K562 (cell line): ENCODE results near the gene ERP44. TPM values are rescaled to one million over a fixed set of nuclear protein-coding genes. Genes with fewer than 3 reads are reported as not detected.

Source experiments
- ATAC-seq: fragments of 200-7000 bp; cut with Tn5 transposase; 3 replicates; pipeline ENCODE4 v1.9.1; 2020; ENCODE audit warnings: moderate library complexity
- BruUV-seq: library from RNA; stranded (reverse); fragments of 400-500 nt; replicated peaks from 2 replicates; lab custom pipeline; 2021; lab: Mats Ljungman, UMichigan
- CTCF ChIA-PET: fragments of 300-600 bp; formaldehyde crosslinking; extraction: SDS; loops from one replicate; lab custom pipeline; 2021; ENCODE audit warnings: low intra/inter-chr PET ratio; lab: Yijun Ruan, JAX
- POLR2A ChIA-PET: fragments of 300-600, 350-650 bp; sonication (Branson Sonifier 250); formaldehyde crosslinking; extraction: SDS; loops from one replicate; lab custom pipeline; 2021; ENCODE audit warnings: antibody characterized with exemption, inconsistent platforms; lab: Yijun Ruan, JAX
- DNase-seq, 4 experiments: peaks; one replicate each; pipeline versions ENCODE4 v3.0.0 to v3.0.0-alpha.2; 2011 to 2018; ENCODE audit warnings: low spot score in 3 of 4, mixed read lengths in 3 of 4; ENCODE audit errors: extremely low read depth in 1 of 4
- FAIRE-seq: peaks from 2 replicates; lab custom pipeline; 2011; peaks lifted over from hg19 to GRCh38; lab: Jason Lieb, UNC
- H2AFZ ChIP-seq: 2 replicates; pipeline ENCODE4 v1.6.0; 2011; ENCODE audit warnings: low read depth, low read length, control low read depth, inconsistent platforms
- H3K27ac ChIP-seq: fragments of 200-600 bp; 3 replicates; pipeline ENCODE4 v1.8.0; 2011; ENCODE audit warnings: low read depth, mild to moderate bottlenecking, control low read depth, inconsistent platforms, low read length, moderate library complexity, mixed read lengths; ENCODE audit errors: extremely low read depth
- H3K27me3 ChIP-seq, 2 experiments: fragments of 300-600 bp in 1 of 2; 2 replicates in 1 of 2; 3 replicates in 1 of 2; pipeline versions ENCODE4 v1.6.0 to v1.8.0; 2011; ENCODE audit warnings: inconsistent platforms in 2 of 2, low read length in 2 of 2, mild to moderate bottlenecking in 1 of 2, mixed read lengths in 1 of 2, moderate library complexity in 1 of 2; ENCODE audit not compliant: control insufficient read depth in 2 of 2, insufficient read depth in 2 of 2
- H3K36me3 ChIP-seq: fragments of 300-600 bp; 3 replicates; pipeline ENCODE4 v1.8.0; 2011; ENCODE audit warnings: mild to moderate bottlenecking, low read length, inconsistent platforms; ENCODE audit not compliant: control insufficient read depth, insufficient read depth
- H3K4me1 ChIP-seq, 2 experiments: fragments of 200-600 bp in 1 of 2; replicated peaks in 1 of 2; 2 replicates in 1 of 2; 3 replicates in 1 of 2; pipeline versions ENCODE4 v1.5.1 to v1.8.0; 2011; ENCODE audit warnings: inconsistent platforms in 2 of 2, low read length in 2 of 2, mild to moderate bottlenecking in 1 of 2, mixed read lengths in 1 of 2, moderate library complexity in 1 of 2; ENCODE audit not compliant: control insufficient read depth in 2 of 2, insufficient read depth in 2 of 2
- H3K4me2 ChIP-seq: 2 replicates; pipeline ENCODE4 v1.6.1; 2011; ENCODE audit warnings: low read length, control low read depth, inconsistent platforms, mixed read lengths; ENCODE audit not compliant: insufficient read depth
- H3K4me3 ChIP-seq: fragments of 200-600 bp; sonication (generic), shearing (Covaris generic); 2 replicates; pipeline ENCODE4 v1.5.1; 2016; ENCODE audit warnings: control low read depth, inconsistent platforms
- H3K79me2 ChIP-seq: fragments of 200-600 bp; 3 replicates; pipeline ENCODE4 v1.8.0; 2011; ENCODE audit warnings: low read length, inconsistent platforms; ENCODE audit not compliant: control insufficient read depth, insufficient read depth
- H3K9ac ChIP-seq, 2 experiments: 2 replicates each; pipeline versions ENCODE4 v1.6.0 to v1.6.1; 2011; ENCODE audit warnings: low read depth in 2 of 2, low read length in 2 of 2, control low read depth in 1 of 2, inconsistent platforms in 1 of 2, mild to moderate bottlenecking in 1 of 2, mixed read lengths in 1 of 2; ENCODE audit not compliant: insufficient read depth in 1 of 2
- H3K9me1 ChIP-seq: one replicate; pipeline ENCODE4 v1.6.0; 2011; ENCODE audit warnings: inconsistent platforms, mild to moderate bottlenecking, low read length, moderate library complexity; ENCODE audit not compliant: control insufficient read depth, insufficient read depth
- H3K9me3 ChIP-seq: replicated peaks from 2 replicates; pipeline ENCODE4 v1.5.1; 2011; ENCODE audit warnings: low read depth, low read length, inconsistent platforms; ENCODE audit not compliant: control insufficient read depth, insufficient read depth
- H4K20me1 ChIP-seq: replicated peaks from 2 replicates; pipeline ENCODE4 v1.6.1; 2011; ENCODE audit warnings: low read length, inconsistent platforms, mixed read lengths; ENCODE audit not compliant: control insufficient read depth, insufficient read depth
- ARID2 ChIP-seq: fragments of 450-650 bp; IDR thresholded peaks from 2 replicates; pipeline ENCODE4 v1.6.1; 2017; ENCODE audit warnings: antibody characterized with exemption, mild to moderate bottlenecking
- CBX1 ChIP-seq: sonication (generic); IDR thresholded peaks from 2 replicates; pipeline ENCODE4 v1.6.1; 2016; ENCODE audit warnings: antibody characterized with exemption, low read depth, mild to moderate bottlenecking
- EP300 ChIP-seq: IDR thresholded peaks from 2 replicates; pipeline ENCODE4 v1.6.1; 2012; ENCODE audit warnings: low read length, improper control_type of control experiment
- ETV6 ChIP-seq, 3 experiments: fragments of 150-350 bp in 1 of 3; sonication (generic) in 1 of 3; formaldehyde crosslinking in 1 of 3; IDR thresholded peaks; 2 replicates each; pipeline versions ENCODE4 v1.6.1 to v1.8.0; 2014 to 2022; ENCODE audit warnings: borderline replicate concordance in 2 of 3, low read depth in 2 of 3, antibody characterized with exemption in 1 of 3, low read length in 1 of 3, mild to moderate bottlenecking in 1 of 3, missing genetic modification reagents in 1 of 3
- EWSR1 ChIP-seq: fragments of 450-650 bp; IDR thresholded peaks from 2 replicates; pipeline ENCODE4 v1.6.1; 2018; ENCODE audit warnings: borderline replicate concordance, mild to moderate bottlenecking, low read depth, moderate library complexity; ENCODE audit not compliant: partially characterized antibody
- HSF4 ChIP-seq: fragments of 250-450 bp; sonication (Bioruptor Pico); IDR thresholded peaks from 2 replicates; pipeline ENCODE4 v2.1.2; 2022; ENCODE audit warnings: mild to moderate bottlenecking, moderate library complexity, borderline replicate concordance
- RNF2 ChIP-seq: sonication (generic); IDR thresholded peaks from 2 replicates; pipeline ENCODE4 v1.6.1; 2016
- SAP30 ChIP-seq: fragments of 200-600 bp; sonication (generic); IDR thresholded peaks from 2 replicates; pipeline ENCODE4 v1.6.1; 2012; ENCODE audit warnings: borderline replicate concordance, low read depth, mild to moderate bottlenecking, moderate library complexity, low read length, control low read depth, inconsistent platforms; ENCODE audit not compliant: insufficient read depth, poor library complexity, severe bottlenecking
- SREBF2 ChIP-seq: sonication (generic); formaldehyde crosslinking; IDR thresholded peaks from 2 replicates; pipeline ENCODE4 v1.4.0; 2020; ENCODE audit warnings: mild to moderate bottlenecking, missing genetic modification reagents
- ZBTB26 ChIP-seq: fragments of 450-650 bp; formaldehyde crosslinking; IDR thresholded peaks from 2 replicates; pipeline ENCODE4 v1.4.0; 2022; ENCODE audit warnings: missing genetic modification characterization
- ZKSCAN3 ChIP-seq: fragments of 250-450 bp; sonication (Bioruptor Pico); IDR thresholded peaks from 2 replicates; pipeline ENCODE4 v1.4.0; 2020
- ZNF445 ChIP-seq: fragments of 250-450 bp; sonication (Bioruptor Pico); IDR thresholded peaks from 2 replicates; pipeline ENCODE4 v1.4.0; 2020; ENCODE audit warnings: low read depth, mild to moderate bottlenecking, moderate library complexity
- ZNF561 ChIP-seq: fragments of 450-650 bp; formaldehyde crosslinking; conservative IDR thresholded peaks from 2 replicates; pipeline ENCODE4 v1.4.0; 2020; ENCODE audit warnings: mild to moderate bottlenecking, moderate library complexity
- ZNF76 ChIP-seq: fragments of 250-450 bp; sonication (Bioruptor Pico); IDR thresholded peaks from 2 replicates; pipeline ENCODE4 v1.4.0; 2020; ENCODE audit warnings: mild to moderate bottlenecking, moderate library complexity, borderline replicate concordance
- WGBS: fragments of 100-300 bp; shearing (Covaris generic); methylation state at CpG from one replicate; pipeline ENCODE4 v1.1.6; 2016; ENCODE audit warnings: low coverage, mixed read lengths; ENCODE audit not compliant: insufficient coverage; ENCODE audit errors: missing lambda C conversion rate; 5-methylcytosine and 5-hydroxymethylcytosine counted together
- in situ Hi-C: fragments of 300-500 bp; cut with MboI; formaldehyde crosslinking; loops from 4 replicates; pipeline ENCODE4 v1.15.0; 2018; ENCODE audit warnings: inconsistent platforms, mixed read lengths
- intact Hi-C: fragments of 100-400 bp; cut with micrococcal nuclease; formaldehyde crosslinking; loops from 2 replicates; pipeline ENCODE4 v1.14.2; 2022
- polyA plus RNA-seq, 8 experiments: library from polyadenylated mRNA; depleted of rRNA in 4 of 8; stranded (reverse) in 5 of 8; unstranded in 3 of 8; fragments of >200 nt; fragmentation: Nextera tagmentation in 2 of 8; fragmentation: Illumina TruSeq in 1 of 8; extraction: Ambion mirVana in 2 of 8; extraction: Trizol in 1 of 8; gene quantifications; 2 replicates each; pipeline versions ENCODE4 v1.2.1 to v1.2.3, GENCODE V29; 2011 to 2014; ENCODE audit warnings: inconsistent platforms in 1 of 8, missing spikeins in 1 of 8
- total RNA-seq, 7 experiments: library from RNA; depleted of rRNA in 6 of 7; stranded (reverse); fragments of >200 nt in 6 of 7; fragmentation: Illumina TruSeq in 2 of 7; extraction: Trizol in 2 of 7; gene quantifications; 2 replicates each; pipeline versions ENCODE4 v1.2.1 to v1.2.3, GENCODE V29; 2011 to 2021; ENCODE audit warnings: low replicate concordance in 1 of 7
- TF ChIP-seq, protein P1 (sequence below): sonication (generic); formaldehyde crosslinking; IDR thresholded peaks from 2 replicates; pipeline ENCODE4 v1.8.0; 2022; ENCODE audit warnings: missing genetic modification reagents, mild to moderate bottlenecking, moderate library complexity, borderline replicate concordance

Gene ERP44
- total and polyA plus RNA-seq, 9 of the 15 experiments (the other 6 are each of a cell fraction or from before 2014, with no cell fraction given), result 9.2 to 23.4 (median 13.6) TPM

- no peaks in the 10 kb centered on the region for H3K27me3 ChIP-seq
- in situ Hi-C loops, result loop anchor here (10.0 kb wide), 1 partner anchor 90 kb away; no protein-coding TSS in a partner anchor
- WGBS, result 76% methylated on average over 2 of the region's 2 CpGs
- DNase-seq, result no peak
- FAIRE-seq, result peak; percentile 37
- H3K79me2 ChIP-seq, result peaks cover 10% of the 10 kb centered on the region; the same call in 2 of the 3 replicates
- no TSS peak for BruUV-seq
- POLR2A ChIA-PET, result no interaction called here
- no peak for TF ChIP-seq RNF2
- TF ChIP-seq SREBF2 (CRISPR knock-in tag), result no peak
- TF ChIP-seq HSF4, result no peak
- TF ChIP-seq ARID2, result no peak
- no peak for TF ChIP-seq ZKSCAN3
- no peak overlapping the region for H3K27ac ChIP-seq
- peaks cover 0 to 7% of the 10 kb centered on the region in 2 experiments; a peak in 2 of 5 replicates for H3K4me1 ChIP-seq
- peaks cover 10% of the 10 kb centered on the region; the same call in 1 of the 3 replicates for H3K36me3 ChIP-seq
- peak; percentile 44; the same call in 1 of the 3 replicates for ATAC-seq
- CTCF ChIA-PET, result no interaction called here
- H3K4me2 ChIP-seq, result no peak overlapping the region
- H3K9me1 ChIP-seq, result no peaks in the 10 kb centered on the region
- H4K20me1 ChIP-seq, result no peaks in the 10 kb centered on the region
- H3K9ac ChIP-seq, result no peak overlapping the region
- intact Hi-C loops, result no loop called here
- H3K9me3 ChIP-seq, result no peaks in the 10 kb centered on the region
- H3K4me3 ChIP-seq, result no peak overlapping the region
- H2AFZ ChIP-seq, result no peak overlapping the region
These were observed 26.4 kb upstream of the ERP44 start for GRCh38 chr9:100125236-100125635.

DNA sequence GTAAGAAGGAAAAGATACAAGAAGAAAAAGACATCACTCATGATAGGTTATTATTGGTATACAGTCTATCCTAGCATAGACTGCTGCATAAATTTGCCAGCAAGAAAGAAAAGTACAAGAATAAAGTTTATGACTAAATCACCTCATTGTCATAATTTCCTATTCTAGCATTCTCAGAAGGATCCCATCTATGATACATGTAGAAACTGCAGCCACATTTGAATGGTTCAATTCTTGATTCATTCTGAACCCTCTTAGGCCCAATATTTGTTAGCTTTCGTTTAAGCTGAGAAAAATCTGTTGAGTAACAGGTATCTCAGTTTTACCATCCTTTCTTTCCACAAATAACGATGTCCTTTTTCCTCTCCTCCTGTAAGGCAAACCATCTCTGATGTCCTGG lies 21.5 kb upstream of the ERP44 start:
- DNase-seq, result no peak
- CTCF ChIA-PET, result no interaction called here
- Histone ChIP-seq H3K4me1 (no peaks in the 10 kb centered on the region; a peak in 1 of 5 replicates), H3K9me3 (no peaks in the 10 kb centered on the region), H3K27me3 (no peaks in the 10 kb centered on the region), H3K36me3 (no peaks in the 10 kb centered on the region), H3K9me1 (no peaks in the 10 kb centered on the region), H3K4me2 (no peak overlapping the region), H3K9ac (no peak overlapping the region), H4K20me1 (no peaks in the 10 kb centered on the region), H3K27ac (no peak overlapping the region), H3K79me2 (peaks cover 5% of the 10 kb centered on the region; the same call in 2 of the 3 replicates), H3K4me3 (no peak overlapping the region), H2AFZ (no peak overlapping the region)
- BruUV-seq, result no TSS peak
- in situ Hi-C loops, result loop anchor here (10.0 kb wide), 1 partner anchor 95 kb away; no protein-coding TSS in a partner anchor
- no peak for ATAC-seq
- intact Hi-C loops, result no loop called here
- WGBS, result 69% methylated on average over 2 of the region's 2 CpGs
- FAIRE-seq, result peak; percentile 40
- POLR2A ChIA-PET, result no interaction called here
- TF ChIP-seq SAP30 (no peak), ZNF445 (CRISPR knock-in tag) (no peak), ZNF76 (CRISPR knock-in tag) (no peak), ZBTB26 (no peak), CBX1 (no peak), ZNF561 (CRISPR knock-in tag) (no peak), ETV6 (IDR thresholded peaks at IDR 0.05; ENCODE audit: borderline replicate concordance in 1 of 2, low read depth in 2 of 2, low read length in 1 of 2) (no peak), ETV6 (CRISPR knock-in tag; IDR thresholded peaks at IDR 0.05; ENCODE audit: borderline replicate concordance) (no peak), EWSR1 (no peak), EP300 (no peak)
- TF ChIP-seq, protein P1, sequence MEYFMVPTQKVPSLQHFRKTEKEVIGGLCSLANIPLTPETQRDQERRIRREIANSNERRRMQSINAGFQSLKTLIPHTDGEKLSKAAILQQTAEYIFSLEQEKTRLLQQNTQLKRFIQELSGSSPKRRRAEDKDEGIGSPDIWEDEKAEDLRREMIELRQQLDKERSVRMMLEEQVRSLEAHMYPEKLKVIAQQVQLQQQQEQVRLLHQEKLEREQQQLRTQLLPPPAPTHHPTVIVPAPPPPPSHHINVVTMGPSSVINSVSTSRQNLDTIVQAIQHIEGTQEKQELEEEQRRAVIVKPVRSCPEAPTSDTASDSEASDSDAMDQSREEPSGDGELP (CRISPR knock-in tag), result no peak
